BE2C (cell line): ENCODE data around the gene RAB9A.

Source experiments
- DNase-seq: peaks from one replicate; pipeline ENCODE4 v3.0.0-alpha.2; 2020
- H3K27me3 ChIP-seq: fragments of 250-450 bp; sonication (Bioruptor Pico); 2 replicates; pipeline ENCODE4 v1.5.1; 2020; ENCODE audit warnings: mild to moderate bottlenecking
- H3K36me3 ChIP-seq: fragments of 250-450 bp; sonication (Bioruptor Pico); 2 replicates; pipeline ENCODE4 v1.5.1; 2020; ENCODE audit warnings: mild to moderate bottlenecking
- H3K4me1 ChIP-seq: fragments of 250-450 bp; sonication (Bioruptor Pico); 2 replicates; pipeline ENCODE4 v1.5.1; 2020
- H3K4me3 ChIP-seq: 2 replicates; pipeline ENCODE4 v1.5.1; 2011; ENCODE audit warnings: low read depth, low read length
- H3K9me3 ChIP-seq: fragments of 250-450 bp; sonication (Bioruptor Pico); 2 replicates; pipeline ENCODE4 v1.5.1; 2020
- CTCF ChIP-seq: IDR thresholded peaks from 2 replicates; pipeline ENCODE4 v1.5.1; 2012; ENCODE audit warnings: mild to moderate bottlenecking, low read depth, low read length

RAB9A gene

GRCh38 chrX:13754765-13755164, 65.8 kb downstream of the RAB9A start:
- Histone ChIP-seq H3K36me3 (peaks cover 4% of the 10 kb centered on the region; the same call in 1 of the 2 replicates), H3K4me3 (no peak overlapping the region), H3K27me3 (no peaks in the 10 kb centered on the region), H3K4me1 (no peaks in the 10 kb centered on the region), H3K9me3 (no peaks in the 10 kb centered on the region)
- no peak for TF ChIP-seq CTCF
- DNase-seq, result no peak

GRCh38 chrX:13755254-13755653, 66.3 kb downstream of the RAB9A start:
- DNase-seq, result no peak
- no peak for TF ChIP-seq CTCF
- H3K4me1 ChIP-seq, result no peaks in the 10 kb centered on the region
- H3K36me3 ChIP-seq, result peaks cover 4% of the 10 kb centered on the region; the same call in 1 of the 2 replicates
- no peaks in the 10 kb centered on the region for H3K27me3 ChIP-seq
- H3K4me3 ChIP-seq, result no peak overlapping the region
- H3K9me3 ChIP-seq, result no peaks in the 10 kb centered on the region

- no peaks in the 10 kb centered on the region for H3K4me1 ChIP-seq
These were observed 67.5 kb downstream of the RAB9A start for GRCh38 chrX:13756381-13756780.

GRCh38 chrX:13759152-13759718, 70.3 kb downstream of the RAB9A start:
- no peak for TF ChIP-seq CTCF
- no peak for DNase-seq
- no peaks in the 10 kb centered on the region for H3K9me3 ChIP-seq
- no peaks in the 10 kb centered on the region for H3K4me1 ChIP-seq
- H3K4me3 ChIP-seq, result no peak overlapping the region
- H3K27me3 ChIP-seq, result no peaks in the 10 kb centered on the region
- H3K36me3 ChIP-seq, result no peaks in the 10 kb centered on the region

More at GRCh38 chrX:13756381-13756780, 67.5 kb downstream of the RAB9A start:
- Histone ChIP-seq H3K9me3 (no peaks in the 10 kb centered on the region), H3K4me3 (no peak overlapping the region), H3K27me3 (no peaks in the 10 kb centered on the region), H3K36me3 (no peaks in the 10 kb centered on the region)
- TF ChIP-seq CTCF, result no peak
- DNase-seq, result no peak
